H1 (cell line): ENCODE data around the gene RHBG. TPM values are rescaled to one million over a fixed set of nuclear protein-coding genes. Genes with fewer than 3 reads are reported as not detected.

Experiments
- CTCF ChIA-PET: fragments of 300-600 bp; sonication (Branson Sonifier 250); formaldehyde crosslinking; loops from one replicate; lab custom pipeline; 2021; ENCODE audit not compliant: partially characterized antibody; lab: Charles Lee
- POLR2A ChIA-PET: fragments of 300-600 bp; sonication (Branson Sonifier 250); formaldehyde crosslinking; loops from one replicate; lab custom pipeline; 2021; ENCODE audit warnings: inconsistent platforms; ENCODE audit not compliant: partially characterized antibody; lab: Charles Lee
- DNase-seq, 2 experiments: peaks; one replicate each; pipeline versions ENCODE4 v3.0.0 to v3.0.0-alpha.2; 2010 to 2022; ENCODE audit warnings: low spot score in 2 of 2, low read depth in 1 of 2, mixed read lengths in 1 of 2
- FAIRE-seq: peaks from 2 replicates; lab custom pipeline; 2011; peaks lifted over from hg19 to GRCh38; lab: Jason Lieb, UNC
- H2AFZ ChIP-seq: 2 replicates; pipeline ENCODE4 v1.8.1; 2012; ENCODE audit warnings: low read length, inconsistent platforms
- H2AK5ac ChIP-seq: 2 replicates; pipeline ENCODE4 v1.6.1; 2013; ENCODE audit warnings: low read depth, low read length
- H2BK120ac ChIP-seq: replicated peaks from 2 replicates; pipeline ENCODE3; 2013; ENCODE audit warnings: low read depth, low read length, inconsistent platforms
- H2BK12ac ChIP-seq: 2 replicates; pipeline ENCODE4 v1.6.1; 2013; ENCODE audit warnings: low read depth, low read length
- H2BK15ac ChIP-seq: 2 replicates; pipeline ENCODE4 v1.6.1; 2013; ENCODE audit warnings: low read length
- H2BK20ac ChIP-seq: 2 replicates; pipeline ENCODE4 v1.6.1; 2013; ENCODE audit warnings: low read length
- H2BK5ac ChIP-seq: 2 replicates; pipeline ENCODE4 v1.6.1; 2013; ENCODE audit warnings: low read depth, low read length
- H3K14ac ChIP-seq: 2 replicates; pipeline ENCODE4 v1.6.1; 2013; ENCODE audit warnings: inconsistent platforms; ENCODE audit not compliant: insufficient read length
- H3K18ac ChIP-seq: 2 replicates; pipeline ENCODE4 v1.6.1; 2013; ENCODE audit warnings: low read length; ENCODE audit errors: extremely low read depth
- H3K23ac ChIP-seq: 2 replicates; pipeline ENCODE4 v1.6.1; 2013; ENCODE audit warnings: inconsistent platforms; ENCODE audit not compliant: insufficient read length
- H3K23me2 ChIP-seq: 2 replicates; pipeline ENCODE4 v1.6.1; 2013; ENCODE audit warnings: low read depth, low read length
- H3K27ac ChIP-seq: 2 replicates; pipeline ENCODE4 v1.6.1; 2011; ENCODE audit warnings: low read depth, low read length, inconsistent platforms
- H3K27me3 ChIP-seq, 4 experiments: replicated peaks in 1 of 4; 1 replicate in 1 of 4; 2 replicates in 3 of 4; pipeline versions ENCODE4 v1.6.1 to v1.8.1; 2011 to 2013; ENCODE audit warnings: low read length in 3 of 4, mild to moderate bottlenecking in 3 of 4, inconsistent platforms in 2 of 4, mixed read lengths in 2 of 4, moderate library complexity in 1 of 4; ENCODE audit not compliant: control insufficient read depth in 3 of 4, insufficient read depth in 3 of 4; ENCODE audit errors: extremely low read depth in 1 of 4
- H3K36me3 ChIP-seq, 4 experiments: 2 replicates each; pipeline versions ENCODE4 v1.6.1 to v1.8.1; 2011 to 2013; ENCODE audit warnings: mild to moderate bottlenecking in 4 of 4, low read length in 3 of 4, moderate library complexity in 2 of 4, control low read depth in 1 of 4, inconsistent platforms in 1 of 4; ENCODE audit not compliant: insufficient read depth in 4 of 4, control insufficient read depth in 2 of 4
- H3K4ac ChIP-seq: replicated peaks from 2 replicates; pipeline ENCODE3; 2013; ENCODE audit warnings: low read length, low read depth, mixed read lengths, inconsistent platforms; ENCODE audit not compliant: insufficient read length
- H3K4me1 ChIP-seq, 4 experiments: replicated peaks in 1 of 4; 1 replicate in 1 of 4; 2 replicates in 3 of 4; pipeline versions ENCODE4 v1.6.1 to v1.8.1; 2011 to 2013; ENCODE audit warnings: low read length in 3 of 4, inconsistent platforms in 2 of 4, mixed read lengths in 1 of 4; ENCODE audit not compliant: insufficient read depth in 4 of 4, control insufficient read depth in 3 of 4
- H3K4me2 ChIP-seq, 2 experiments: 2 replicates each; pipeline versions ENCODE4 v1.6.1 to v1.8.1; 2011 to 2013; ENCODE audit warnings: low read depth in 2 of 2, low read length in 2 of 2, control low read depth in 1 of 2, inconsistent platforms in 1 of 2, mild to moderate bottlenecking in 1 of 2; ENCODE audit not compliant: insufficient read depth in 1 of 2
- H3K4me3 ChIP-seq, 4 experiments: fragments of 200-600, 300-600 bp in 1 of 4; sonication (generic), shearing (Covaris generic), sonication (Bioruptor Twin) in 1 of 4; 2 replicates each; pipeline versions ENCODE4 v1.5.1 to v1.8.1; 2011 to 2016; ENCODE audit warnings: low read length in 4 of 4, low read depth in 3 of 4, control low read depth in 2 of 4, inconsistent platforms in 2 of 4, mild to moderate bottlenecking in 2 of 4, mixed read lengths in 1 of 4, moderate library complexity in 1 of 4; ENCODE audit not compliant: insufficient read depth in 2 of 4; ENCODE audit errors: extremely low read depth in 1 of 4
- H3K56ac ChIP-seq: replicated peaks from 2 replicates; pipeline ENCODE3; 2013; ENCODE audit warnings: low read depth, mild to moderate bottlenecking, mixed read lengths, low read length, inconsistent platforms; ENCODE audit not compliant: insufficient read length
- H3K79me1 ChIP-seq: 2 replicates; pipeline ENCODE4 v1.6.1; 2013; ENCODE audit warnings: low read depth, low read length, control low read depth
- H3K79me2 ChIP-seq, 2 experiments: 2 replicates each; pipeline versions ENCODE4 v1.6.1 to v1.8.1; 2012 to 2013; ENCODE audit warnings: low read length in 2 of 2, mild to moderate bottlenecking in 2 of 2, inconsistent platforms in 1 of 2; ENCODE audit not compliant: insufficient read depth in 2 of 2, control insufficient read depth in 1 of 2
- H3K9ac ChIP-seq, 4 experiments: replicated peaks in 1 of 4; 1 replicate in 1 of 4; 2 replicates in 3 of 4; pipeline versions ENCODE4 v1.6.1 to v1.8.1; 2011 to 2013; ENCODE audit warnings: low read depth in 3 of 4, low read length in 3 of 4, control low read depth in 2 of 4, mild to moderate bottlenecking in 2 of 4, moderate library complexity in 2 of 4, inconsistent platforms in 1 of 4; ENCODE audit errors: extremely low read depth in 1 of 4
- H3K9me3 ChIP-seq, 2 experiments: 2 replicates each; pipeline versions ENCODE4 v1.6.1 to v1.8.1; 2012 to 2013; ENCODE audit warnings: mild to moderate bottlenecking in 2 of 2, moderate library complexity in 2 of 2, control low read depth in 1 of 2, inconsistent platforms in 1 of 2, low read depth in 1 of 2, low read length in 1 of 2, mixed read lengths in 1 of 2; ENCODE audit not compliant: insufficient read depth in 2 of 2
- H4K20me1 ChIP-seq, 2 experiments: replicated peaks in 1 of 2; 2 replicates each; pipeline versions ENCODE3 to v1.8.1; 2011 to 2013; ENCODE audit warnings: inconsistent platforms in 2 of 2, low read length in 2 of 2, mild to moderate bottlenecking in 1 of 2; ENCODE audit not compliant: insufficient read depth in 2 of 2, control insufficient read depth in 1 of 2
- H4K5ac ChIP-seq: 2 replicates; pipeline ENCODE4 v1.6.1; 2013; ENCODE audit warnings: low read length, low read depth, mixed read lengths, inconsistent platforms; ENCODE audit not compliant: insufficient read length
- H4K8ac ChIP-seq: 2 replicates; pipeline ENCODE4 v1.8.0; 2013; ENCODE audit warnings: mild to moderate bottlenecking, moderate library complexity, low read length, inconsistent platforms; ENCODE audit not compliant: insufficient read depth; ENCODE audit errors: extremely low read depth
- H4K91ac ChIP-seq: replicated peaks from 2 replicates; pipeline ENCODE3; 2013; ENCODE audit warnings: low read length, mixed read lengths, inconsistent platforms; ENCODE audit not compliant: insufficient read length
- E2F6 ChIP-seq: IDR thresholded peaks from 2 replicates; pipeline ENCODE4 v1.6.1; 2012; ENCODE audit warnings: inconsistent platforms
- EGR1 ChIP-seq: IDR thresholded peaks from 2 replicates; pipeline ENCODE4 v1.6.1; 2011; ENCODE audit warnings: low read depth, low read length, borderline replicate concordance
- JUND ChIP-seq: IDR thresholded peaks from 2 replicates; pipeline ENCODE4 v1.6.1; 2011; ENCODE audit warnings: mild to moderate bottlenecking, improper control_type of control experiment, low read length
- KDM4A ChIP-seq: IDR thresholded peaks from one replicate; pipeline ENCODE4 v1.7.1; 2012; ENCODE audit warnings: low read depth, mild to moderate bottlenecking, moderate library complexity, low read length, inconsistent platforms; ENCODE audit not compliant: severe bottlenecking
- YY1 ChIP-seq: IDR thresholded peaks from 2 replicates; pipeline ENCODE4 v1.6.1; 2011; ENCODE audit warnings: low read depth, mild to moderate bottlenecking, low read length
- WGBS, 2 experiments: shearing (Covaris generic) in 1 of 2; methylation state at CpG; one replicate each; pipeline versions ENCODE4 v1.1.6 to v1.1.7; 2013 to 2015; ENCODE audit warnings: low lambda C conversion rate in 2 of 2, mixed read lengths in 2 of 2, inconsistent platforms in 1 of 2, low coverage in 1 of 2, missing lambda C conversion rate in 1 of 2; ENCODE audit not compliant: insufficient replicate concordance in 2 of 2, insufficient coverage in 1 of 2, insufficient read length in 1 of 2; ENCODE audit errors: extremely low coverage in 1 of 2, missing lambda C conversion rate in 1 of 2; 5-methylcytosine and 5-hydroxymethylcytosine counted together
- polyA plus RNA-seq, 7 experiments: library from polyadenylated mRNA; depleted of rRNA in 3 of 7; stranded (reverse) in 5 of 7; unstranded in 2 of 7; fragments of >200 nt in 5 of 7; fragments of 200-250 nt in 2 of 7; gene quantifications; 1 replicate in 5 of 7; 2 replicates in 1 of 7; 4 replicates in 1 of 7; pipeline versions ENCODE4 v1.2.1 to v1.2.3, GENCODE V29; 2011 to 2013; ENCODE audit warnings: missing spikeins in 2 of 7, mixed read lengths in 2 of 7
- total RNA-seq: library from RNA; stranded (reverse); fragmentation: NEBNext Ultra II Directional; extraction: Animal tissue kit (Norgen Biotek cat#: 25700); gene quantifications from 2 replicates; pipeline ENCODE4 v1.2.1, GENCODE V29; 2021

The RHBG gene
- total and polyA plus RNA-seq, 2 of the 8 experiments (the other 6 are each of a cell fraction or from before 2014, with no cell fraction given) = 2.6 to 2.7 TPM

GRCh38 chr1:156407344-156407743, 38.3 kb downstream of the RHBG start:
- Histone ChIP-seq H3K79me2 (no peaks in the 10 kb centered on the region), H2BK5ac (no peak overlapping the region), H2BK12ac (no peak overlapping the region), H2BK15ac (no peak overlapping the region), H3K4me2 (no peak overlapping the region), H4K5ac (no peak overlapping the region), H3K14ac (no peak overlapping the region), H3K4me3 (no peak overlapping the region), H3K9ac (no peak overlapping the region), H3K27me3 (peaks cover 0 to 2% (median 0%) of the 10 kb centered on the region in 4 experiments; a peak in 3 of 7 replicates), H4K91ac (no peak overlapping the region), H3K23ac (no peak overlapping the region), H3K27ac (no peak overlapping the region), H3K4me1 (peaks cover 0 to 6% (median under 1%) of the 10 kb centered on the region in 4 experiments; a peak in 4 of 7 replicates), H3K18ac (no peak overlapping the region), H4K20me1 (no peaks in the 10 kb centered on the region), H2AFZ (no peak overlapping the region), H3K9me3 (no peaks in the 10 kb centered on the region), H3K56ac (no peak overlapping the region), H4K8ac (no peak overlapping the region), H3K79me1 (no peaks in the 10 kb centered on the region), H3K23me2 (no peaks in the 10 kb centered on the region), H3K4ac (no peak overlapping the region), H2BK120ac (no peak overlapping the region), H2AK5ac (no peak overlapping the region), H2BK20ac (no peak overlapping the region), H3K36me3 (no peaks in the 10 kb centered on the region)
- 83% methylated on average over 6 of the region's 6 CpGs; no CpG with 5 or more reads in 1 of the 2 experiments for WGBS, 2 experiments
- FAIRE-seq (no peak), DNase-seq (no peak)
- CTCF ChIA-PET = interaction anchor here (0.6 to 16.8 kb wide), 6 partner anchors 14 to 321 kb away, joined by 3 to 517 read pairs (median 4); no protein-coding TSS in a partner anchor
- TF ChIP-seq YY1 (peak; percentile 67; the same call in 1 of the 2 replicates), EGR1 (peak; percentile 31; the same call in 1 of the 2 replicates), KDM4A (no peak), JUND (no peak), E2F6 (no peak)
- POLR2A ChIA-PET = interaction anchor here (0.7 to 1.0 kb wide), 2 partner anchors 13 to 22 kb away, joined by 4 read pairs; no protein-coding TSS in a partner anchor
